ENCODE results near the gene CHD5. TPM values are rescaled to one million over a fixed set of nuclear protein-coding genes. Genes with fewer than 3 reads are reported as not detected.
A peak's percentile ranks its signal among the peaks of the same experiment; 100 is the strongest.

The CHD5 gene
- total and polyA plus RNA-seq, 2 of the 4 experiments (the other 2 are of a cell fraction) = under 0.01 to 0.09 TPM

DNA sequence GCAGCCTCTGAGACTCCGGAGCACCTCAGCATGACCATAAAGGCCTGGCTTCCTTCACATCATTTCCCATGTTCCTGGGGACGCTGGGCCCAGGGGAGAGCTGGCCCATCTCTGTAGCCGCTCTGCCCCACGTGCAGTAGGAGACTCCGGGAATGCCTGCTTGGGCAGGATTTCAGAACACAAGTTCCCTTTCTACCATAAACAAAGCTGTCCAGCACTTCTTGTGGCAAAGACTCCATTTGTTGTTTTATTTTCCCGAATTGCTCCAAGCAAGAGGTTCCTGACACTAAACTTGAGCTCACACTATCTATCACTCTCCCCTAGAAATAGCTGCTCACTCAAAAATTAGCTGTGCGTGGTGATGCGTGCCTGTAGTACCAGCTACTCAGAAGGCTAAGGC is 21.9 kb downstream of the CHD5 start:
- Histone ChIP-seq H4K8ac (ENCODE audit: low read depth in 2 of 2, low read length in 2 of 2) (no peak overlapping the region), H2AFZ (replicated peaks; ENCODE audit: low read length, poor library complexity) (peak overlapping the region; percentile 43), H2BK5ac (ENCODE audit: low read depth, low read length, poor library complexity, severe bottlenecking) (no peak overlapping the region), H3K9me1 (ENCODE audit: insufficient read depth, low read length) (no peaks in the 10 kb centered on the region), H2BK120ac (ENCODE audit: low read depth, low read length) (no peak overlapping the region), H3K9ac (ENCODE audit: low read depth, low read length) (no peak overlapping the region), H3K27me3 (ENCODE audit: control insufficient read depth, insufficient read depth, low read length) (peaks cover 10% of the 10 kb centered on the region; the same call in 1 of the 2 replicates), H3K27ac (ENCODE audit: insufficient read depth, low read length) (no peak overlapping the region), H2AK5ac (ENCODE audit: low read depth, low read length) (no peak overlapping the region), H2BK15ac (ENCODE audit: low read depth, low read length) (no peak overlapping the region), H4K20me1 (ENCODE audit: insufficient read depth, low read length) (peaks cover 3% of the 10 kb centered on the region; the same call in 1 of the 2 replicates), H3K23ac (ENCODE audit: low read depth, low read length) (no peak overlapping the region), H3K18ac (ENCODE audit: low read depth, low read length) (no peak overlapping the region), H3K4me1 (ENCODE audit: control insufficient read depth, insufficient read depth, low read length) (no peaks in the 10 kb centered on the region), H3K9me3 (ENCODE audit: control insufficient read depth, insufficient read depth, low read length) (no peaks in the 10 kb centered on the region), H3K14ac (replicated peaks; ENCODE audit: low read depth, low read length) (no peak overlapping the region), H4K5ac (ENCODE audit: low read depth, low read length) (no peak overlapping the region), H2AK9ac (replicated peaks; ENCODE audit: low read depth, low read length, poor library complexity) (peak overlapping the region; percentile 16), H3K4me3 (ENCODE audit: insufficient read depth, low read depth, low read length) (no peak overlapping the region), H3K36me3 (ENCODE audit: control insufficient read depth, insufficient read depth, low read length) (no peaks in the 10 kb centered on the region), H3K4me2 (ENCODE audit: low read depth, low read length) (no peak overlapping the region), H3K56ac (ENCODE audit: extremely low read depth, insufficient read depth, low read length) (no peak overlapping the region), H3K4ac (ENCODE audit: low read depth, low read length) (no peak overlapping the region), H4K91ac (ENCODE audit: insufficient read depth, low read depth, low read length) (no peak overlapping the region), H2BK20ac (ENCODE audit: low read depth, low read length) (no peak overlapping the region), H3K79me1 (ENCODE audit: low read depth in 1 of 2, low read length in 2 of 2) (no peaks in the 10 kb centered on the region)
- CTCF ChIA-PET = no interaction called here
- POLR2A ChIA-PET (ENCODE audit: unreplicated experiment) = no interaction called here
- dilution Hi-C loops (cut with HindIII; ENCODE audit: low sequenced_read_pairs, unreplicated experiment) = no loop called here
- in situ Hi-C loops (cut with MboI; ENCODE audit: low sequenced_read_pairs) = no loop called here
- DNase-seq (no peak), ATAC-seq (ENCODE audit: low read depth) (no peak)
- 80% methylated on average over 1 of the region's 8 CpGs; no CpG with 5 or more reads in 1 of the 2 experiments for WGBS, 2 experiments (ENCODE audit: extremely low coverage in 2 of 2, insufficient read length in 1 of 2)
- BruUV-seq (replicated peaks) = no TSS peak
- TF ChIP-seq, protein P1, sequence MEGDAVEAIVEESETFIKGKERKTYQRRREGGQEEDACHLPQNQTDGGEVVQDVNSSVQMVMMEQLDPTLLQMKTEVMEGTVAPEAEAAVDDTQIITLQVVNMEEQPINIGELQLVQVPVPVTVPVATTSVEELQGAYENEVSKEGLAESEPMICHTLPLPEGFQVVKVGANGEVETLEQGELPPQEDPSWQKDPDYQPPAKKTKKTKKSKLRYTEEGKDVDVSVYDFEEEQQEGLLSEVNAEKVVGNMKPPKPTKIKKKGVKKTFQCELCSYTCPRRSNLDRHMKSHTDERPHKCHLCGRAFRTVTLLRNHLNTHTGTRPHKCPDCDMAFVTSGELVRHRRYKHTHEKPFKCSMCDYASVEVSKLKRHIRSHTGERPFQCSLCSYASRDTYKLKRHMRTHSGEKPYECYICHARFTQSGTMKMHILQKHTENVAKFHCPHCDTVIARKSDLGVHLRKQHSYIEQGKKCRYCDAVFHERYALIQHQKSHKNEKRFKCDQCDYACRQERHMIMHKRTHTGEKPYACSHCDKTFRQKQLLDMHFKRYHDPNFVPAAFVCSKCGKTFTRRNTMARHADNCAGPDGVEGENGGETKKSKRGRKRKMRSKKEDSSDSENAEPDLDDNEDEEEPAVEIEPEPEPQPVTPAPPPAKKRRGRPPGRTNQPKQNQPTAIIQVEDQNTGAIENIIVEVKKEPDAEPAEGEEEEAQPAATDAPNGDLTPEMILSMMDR (conservative IDR thresholded peaks at IDR 0.05; ENCODE audit: low read depth, low read length) = no peak
- TF ChIP-seq, protein P2, sequence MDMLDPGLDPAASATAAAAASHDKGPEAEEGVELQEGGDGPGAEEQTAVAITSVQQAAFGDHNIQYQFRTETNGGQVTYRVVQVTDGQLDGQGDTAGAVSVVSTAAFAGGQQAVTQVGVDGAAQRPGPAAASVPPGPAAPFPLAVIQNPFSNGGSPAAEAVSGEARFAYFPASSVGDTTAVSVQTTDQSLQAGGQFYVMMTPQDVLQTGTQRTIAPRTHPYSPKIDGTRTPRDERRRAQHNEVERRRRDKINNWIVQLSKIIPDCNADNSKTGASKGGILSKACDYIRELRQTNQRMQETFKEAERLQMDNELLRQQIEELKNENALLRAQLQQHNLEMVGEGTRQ (IDR thresholded peaks at IDR 0.05; ENCODE audit: low read depth, low read length) = no peak
- TF ChIP-seq MAZ (IDR thresholded peaks at IDR 0.05; ENCODE audit: borderline replicate concordance, low read depth, low read length) = no peak
- no peak for TF ChIP-seq CEBPB (IDR thresholded peaks at IDR 0.05; ENCODE audit: low read depth, low read length)
- TF ChIP-seq FOS (IDR thresholded peaks at IDR 0.05; ENCODE audit: low read depth, low read length) = no peak
- no peak for TF ChIP-seq MAFK (IDR thresholded peaks at IDR 0.05; ENCODE audit: low read depth, low read length)
- no peak for TF ChIP-seq MXI1 (IDR thresholded peaks at IDR 0.05; ENCODE audit: borderline replicate concordance, low read depth, low read length)
- TF ChIP-seq RFX5 (IDR thresholded peaks at IDR 0.05; ENCODE audit: low read depth, low read length) = no peak
- no peak for TF ChIP-seq BHLHE40 (IDR thresholded peaks at IDR 0.05; ENCODE audit: low read depth, low read length)
- no peak for TF ChIP-seq SMC3 (IDR thresholded peaks at IDR 0.05; ENCODE audit: low read depth, low read length)
- TF ChIP-seq, protein P3, sequence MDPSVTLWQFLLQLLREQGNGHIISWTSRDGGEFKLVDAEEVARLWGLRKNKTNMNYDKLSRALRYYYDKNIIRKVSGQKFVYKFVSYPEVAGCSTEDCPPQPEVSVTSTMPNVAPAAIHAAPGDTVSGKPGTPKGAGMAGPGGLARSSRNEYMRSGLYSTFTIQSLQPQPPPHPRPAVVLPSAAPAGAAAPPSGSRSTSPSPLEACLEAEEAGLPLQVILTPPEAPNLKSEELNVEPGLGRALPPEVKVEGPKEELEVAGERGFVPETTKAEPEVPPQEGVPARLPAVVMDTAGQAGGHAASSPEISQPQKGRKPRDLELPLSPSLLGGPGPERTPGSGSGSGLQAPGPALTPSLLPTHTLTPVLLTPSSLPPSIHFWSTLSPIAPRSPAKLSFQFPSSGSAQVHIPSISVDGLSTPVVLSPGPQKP (IDR thresholded peaks at IDR 0.05; ENCODE audit: borderline replicate concordance, low read depth, low read length) = no peak
- TF ChIP-seq RAD21 (IDR thresholded peaks at IDR 0.05; ENCODE audit: low read length) = no peak
- no peak for TF ChIP-seq RCOR1 (IDR thresholded peaks at IDR 0.05; ENCODE audit: insufficient replicate concordance, low read length)
- no peak for TF ChIP-seq POLR2A (IDR thresholded peaks at IDR 0.05; ENCODE audit: low read depth, low read length)
- TF ChIP-seq CHD1 (IDR thresholded peaks at IDR 0.05; ENCODE audit: low read depth, low read length) = no peak
- no peak for TF ChIP-seq NFE2L2 (IDR thresholded peaks at IDR 0.05; ENCODE audit: low read depth, low read length)
- intact Hi-C loops (cut with micrococcal nuclease) = no loop called here

Measured in IMR-90 (cell line).